ENCODE measurements around the gene L1CAM. TPM values are rescaled to one million over a fixed set of nuclear protein-coding genes. Genes with fewer than 3 reads are reported as not detected.

L1CAM gene
- total and polyA plus RNA-seq, 2 of the 8 experiments (the other 6 are each of a cell fraction or from before 2014, with no cell fraction given), result 11.0 to 43.0 TPM

DNA sequence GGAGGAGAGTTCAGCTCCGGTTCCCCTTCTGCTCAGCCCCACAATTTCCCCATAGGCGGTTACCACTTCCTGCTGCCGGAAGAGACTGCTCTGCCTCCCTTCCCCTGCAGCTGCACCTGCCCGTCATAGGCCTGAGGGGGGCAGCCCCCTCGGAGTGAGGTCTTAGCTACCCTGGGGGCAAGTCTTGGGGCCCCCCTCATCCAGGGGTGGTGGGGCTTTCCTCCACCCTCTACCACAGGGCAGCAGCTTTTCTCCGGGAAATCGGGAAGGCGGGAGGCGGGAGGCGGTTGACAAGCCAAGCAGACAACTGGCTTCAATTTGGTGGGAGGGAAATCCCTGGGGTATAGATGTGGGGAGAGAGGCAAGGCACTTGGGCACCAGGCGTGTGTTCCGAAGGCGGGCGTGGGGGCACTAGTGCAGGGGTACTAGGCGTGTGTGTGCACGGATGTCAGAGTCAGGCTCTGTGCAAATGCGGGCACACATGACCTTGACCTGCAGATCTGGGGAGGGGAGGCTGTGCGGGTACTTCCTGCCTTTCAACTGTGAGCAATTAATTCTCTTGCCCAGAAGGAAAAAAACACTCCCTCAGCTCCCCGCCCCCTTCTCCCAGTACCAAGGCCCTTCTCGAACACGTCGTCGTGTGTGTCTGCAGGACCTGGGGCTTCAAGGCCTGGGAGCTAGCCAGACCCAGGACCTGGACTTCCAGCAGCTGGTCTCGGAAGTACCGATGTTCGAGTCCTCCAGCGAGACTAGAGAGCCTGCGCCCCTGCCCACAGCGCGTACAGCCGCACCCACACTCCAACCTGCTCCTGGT is 41.1 kb upstream of the L1CAM start (continued):
- TF ChIP-seq POLR2A (IDR thresholded peaks at IDR 0.05; ENCODE audit: control extremely low read depth in 1 of 2, low read depth in 2 of 2, low read length in 2 of 2) (no peak), ATF3 (IDR thresholded peaks at IDR 0.05; ENCODE audit: insufficient read depth, low read depth, low read length) (no peak)
